H1 (cell line): ENCODE results near the gene PTPMT1. TPM values are rescaled to one million over a fixed set of nuclear protein-coding genes. Genes with fewer than 3 reads are reported as not detected.

Experiments used
- CTCF ChIA-PET: fragments of 300-600 bp; sonication (Branson Sonifier 250); formaldehyde crosslinking; loops from one replicate; lab custom pipeline; 2021; ENCODE audit not compliant: partially characterized antibody; lab: Charles Lee
- POLR2A ChIA-PET: fragments of 300-600 bp; sonication (Branson Sonifier 250); formaldehyde crosslinking; loops from one replicate; lab custom pipeline; 2021; ENCODE audit warnings: inconsistent platforms; ENCODE audit not compliant: partially characterized antibody; lab: Charles Lee
- DNase-seq, 2 experiments: peaks; one replicate each; pipeline versions ENCODE4 v3.0.0 to v3.0.0-alpha.2; 2010 to 2022; ENCODE audit warnings: low spot score in 2 of 2, low read depth in 1 of 2, mixed read lengths in 1 of 2
- FAIRE-seq: peaks from 2 replicates; lab custom pipeline; 2011; peaks lifted over from hg19 to GRCh38; lab: Jason Lieb, UNC
- H2AFZ ChIP-seq: 2 replicates; pipeline ENCODE4 v1.8.1; 2012; ENCODE audit warnings: low read length, inconsistent platforms
- H2AK5ac ChIP-seq: 2 replicates; pipeline ENCODE4 v1.6.1; 2013; ENCODE audit warnings: low read depth, low read length
- H2BK120ac ChIP-seq: replicated peaks from 2 replicates; pipeline ENCODE3; 2013; ENCODE audit warnings: low read depth, low read length, inconsistent platforms
- H2BK12ac ChIP-seq: 2 replicates; pipeline ENCODE4 v1.6.1; 2013; ENCODE audit warnings: low read depth, low read length
- H2BK15ac ChIP-seq: 2 replicates; pipeline ENCODE4 v1.6.1; 2013; ENCODE audit warnings: low read length
- H2BK20ac ChIP-seq: 2 replicates; pipeline ENCODE4 v1.6.1; 2013; ENCODE audit warnings: low read length
- H2BK5ac ChIP-seq: 2 replicates; pipeline ENCODE4 v1.6.1; 2013; ENCODE audit warnings: low read depth, low read length
- H3K14ac ChIP-seq: 2 replicates; pipeline ENCODE4 v1.6.1; 2013; ENCODE audit warnings: inconsistent platforms; ENCODE audit not compliant: insufficient read length
- H3K18ac ChIP-seq: 2 replicates; pipeline ENCODE4 v1.6.1; 2013; ENCODE audit warnings: low read length; ENCODE audit errors: extremely low read depth
- H3K23ac ChIP-seq: 2 replicates; pipeline ENCODE4 v1.6.1; 2013; ENCODE audit warnings: inconsistent platforms; ENCODE audit not compliant: insufficient read length
- H3K23me2 ChIP-seq: 2 replicates; pipeline ENCODE4 v1.6.1; 2013; ENCODE audit warnings: low read depth, low read length
- H3K27ac ChIP-seq: 2 replicates; pipeline ENCODE4 v1.6.1; 2011; ENCODE audit warnings: low read depth, low read length, inconsistent platforms
- H3K27me3 ChIP-seq, 4 experiments: replicated peaks in 1 of 4; 1 replicate in 1 of 4; 2 replicates in 3 of 4; pipeline versions ENCODE4 v1.6.1 to v1.8.1; 2011 to 2013; ENCODE audit warnings: low read length in 3 of 4, mild to moderate bottlenecking in 3 of 4, inconsistent platforms in 2 of 4, mixed read lengths in 2 of 4, moderate library complexity in 1 of 4; ENCODE audit not compliant: control insufficient read depth in 3 of 4, insufficient read depth in 3 of 4; ENCODE audit errors: extremely low read depth in 1 of 4
- H3K36me3 ChIP-seq, 4 experiments: 2 replicates each; pipeline versions ENCODE4 v1.6.1 to v1.8.1; 2011 to 2013; ENCODE audit warnings: mild to moderate bottlenecking in 4 of 4, low read length in 3 of 4, moderate library complexity in 2 of 4, control low read depth in 1 of 4, inconsistent platforms in 1 of 4; ENCODE audit not compliant: insufficient read depth in 4 of 4, control insufficient read depth in 2 of 4
- H3K4ac ChIP-seq: replicated peaks from 2 replicates; pipeline ENCODE3; 2013; ENCODE audit warnings: low read length, low read depth, mixed read lengths, inconsistent platforms; ENCODE audit not compliant: insufficient read length
- H3K4me1 ChIP-seq, 4 experiments: replicated peaks in 1 of 4; 1 replicate in 1 of 4; 2 replicates in 3 of 4; pipeline versions ENCODE4 v1.6.1 to v1.8.1; 2011 to 2013; ENCODE audit warnings: low read length in 3 of 4, inconsistent platforms in 2 of 4, mixed read lengths in 1 of 4; ENCODE audit not compliant: insufficient read depth in 4 of 4, control insufficient read depth in 3 of 4
- H3K4me2 ChIP-seq, 2 experiments: 2 replicates each; pipeline versions ENCODE4 v1.6.1 to v1.8.1; 2011 to 2013; ENCODE audit warnings: low read depth in 2 of 2, low read length in 2 of 2, control low read depth in 1 of 2, inconsistent platforms in 1 of 2, mild to moderate bottlenecking in 1 of 2; ENCODE audit not compliant: insufficient read depth in 1 of 2
- H3K4me3 ChIP-seq, 4 experiments: fragments of 200-600, 300-600 bp in 1 of 4; sonication (generic), shearing (Covaris generic), sonication (Bioruptor Twin) in 1 of 4; 2 replicates each; pipeline versions ENCODE4 v1.5.1 to v1.8.1; 2011 to 2016; ENCODE audit warnings: low read length in 4 of 4, low read depth in 3 of 4, control low read depth in 2 of 4, inconsistent platforms in 2 of 4, mild to moderate bottlenecking in 2 of 4, mixed read lengths in 1 of 4, moderate library complexity in 1 of 4; ENCODE audit not compliant: insufficient read depth in 2 of 4; ENCODE audit errors: extremely low read depth in 1 of 4
- H3K56ac ChIP-seq: replicated peaks from 2 replicates; pipeline ENCODE3; 2013; ENCODE audit warnings: low read depth, mild to moderate bottlenecking, mixed read lengths, low read length, inconsistent platforms; ENCODE audit not compliant: insufficient read length
- H3K79me1 ChIP-seq: 2 replicates; pipeline ENCODE4 v1.6.1; 2013; ENCODE audit warnings: low read depth, low read length, control low read depth
- H3K79me2 ChIP-seq, 2 experiments: 2 replicates each; pipeline versions ENCODE4 v1.6.1 to v1.8.1; 2012 to 2013; ENCODE audit warnings: low read length in 2 of 2, mild to moderate bottlenecking in 2 of 2, inconsistent platforms in 1 of 2; ENCODE audit not compliant: insufficient read depth in 2 of 2, control insufficient read depth in 1 of 2
- H3K9ac ChIP-seq, 4 experiments: replicated peaks in 1 of 4; 1 replicate in 1 of 4; 2 replicates in 3 of 4; pipeline versions ENCODE4 v1.6.1 to v1.8.1; 2011 to 2013; ENCODE audit warnings: low read depth in 3 of 4, low read length in 3 of 4, control low read depth in 2 of 4, mild to moderate bottlenecking in 2 of 4, moderate library complexity in 2 of 4, inconsistent platforms in 1 of 4; ENCODE audit errors: extremely low read depth in 1 of 4
- H3K9me3 ChIP-seq, 2 experiments: 2 replicates each; pipeline versions ENCODE4 v1.6.1 to v1.8.1; 2012 to 2013; ENCODE audit warnings: mild to moderate bottlenecking in 2 of 2, moderate library complexity in 2 of 2, control low read depth in 1 of 2, inconsistent platforms in 1 of 2, low read depth in 1 of 2, low read length in 1 of 2, mixed read lengths in 1 of 2; ENCODE audit not compliant: insufficient read depth in 2 of 2
- H4K20me1 ChIP-seq, 2 experiments: replicated peaks in 1 of 2; 2 replicates each; pipeline versions ENCODE3 to v1.8.1; 2011 to 2013; ENCODE audit warnings: inconsistent platforms in 2 of 2, low read length in 2 of 2, mild to moderate bottlenecking in 1 of 2; ENCODE audit not compliant: insufficient read depth in 2 of 2, control insufficient read depth in 1 of 2
- H4K5ac ChIP-seq: 2 replicates; pipeline ENCODE4 v1.6.1; 2013; ENCODE audit warnings: low read length, low read depth, mixed read lengths, inconsistent platforms; ENCODE audit not compliant: insufficient read length
- H4K8ac ChIP-seq: 2 replicates; pipeline ENCODE4 v1.8.0; 2013; ENCODE audit warnings: mild to moderate bottlenecking, moderate library complexity, low read length, inconsistent platforms; ENCODE audit not compliant: insufficient read depth; ENCODE audit errors: extremely low read depth
- H4K91ac ChIP-seq: replicated peaks from 2 replicates; pipeline ENCODE3; 2013; ENCODE audit warnings: low read length, mixed read lengths, inconsistent platforms; ENCODE audit not compliant: insufficient read length
- EZH2 ChIP-seq: fragments of 200-600 bp; sonication (generic); IDR thresholded peaks from 2 replicates; pipeline ENCODE4 v1.7.1; 2012; ENCODE audit warnings: low read depth, mild to moderate bottlenecking, moderate library complexity, low read length, inconsistent platforms; ENCODE audit not compliant: severe bottlenecking
- KDM1A ChIP-seq: fragments of 200-600, 300-600 bp; sonication (generic); IDR thresholded peaks from 2 replicates; pipeline ENCODE4 v1.7.1; 2016; ENCODE audit warnings: mild to moderate bottlenecking, low read length, borderline replicate concordance
- RBBP5 ChIP-seq: IDR thresholded peaks from 2 replicates; pipeline ENCODE4 v1.7.1; 2012; ENCODE audit warnings: low read depth, mild to moderate bottlenecking, inconsistent platforms, low read length, moderate library complexity, borderline replicate concordance
- SIX5 ChIP-seq: IDR thresholded peaks from 2 replicates; pipeline ENCODE4 v1.6.1; 2011; ENCODE audit warnings: mild to moderate bottlenecking, low read depth, low read length
- WGBS, 2 experiments: shearing (Covaris generic) in 1 of 2; methylation state at CpG; one replicate each; pipeline versions ENCODE4 v1.1.6 to v1.1.7; 2013 to 2015; ENCODE audit warnings: low lambda C conversion rate in 2 of 2, mixed read lengths in 2 of 2, inconsistent platforms in 1 of 2, low coverage in 1 of 2, missing lambda C conversion rate in 1 of 2; ENCODE audit not compliant: insufficient replicate concordance in 2 of 2, insufficient coverage in 1 of 2, insufficient read length in 1 of 2; ENCODE audit errors: extremely low coverage in 1 of 2, missing lambda C conversion rate in 1 of 2; 5-methylcytosine and 5-hydroxymethylcytosine counted together
- polyA plus RNA-seq, 7 experiments: library from polyadenylated mRNA; depleted of rRNA in 3 of 7; stranded (reverse) in 5 of 7; unstranded in 2 of 7; fragments of >200 nt in 5 of 7; fragments of 200-250 nt in 2 of 7; gene quantifications; 1 replicate in 5 of 7; 2 replicates in 1 of 7; 4 replicates in 1 of 7; pipeline versions ENCODE4 v1.2.1 to v1.2.3, GENCODE V29; 2011 to 2013; ENCODE audit warnings: missing spikeins in 2 of 7, mixed read lengths in 2 of 7
- total RNA-seq: library from RNA; stranded (reverse); fragmentation: NEBNext Ultra II Directional; extraction: Animal tissue kit (Norgen Biotek cat#: 25700); gene quantifications from 2 replicates; pipeline ENCODE4 v1.2.1, GENCODE V29; 2021

Gene PTPMT1
- total and polyA plus RNA-seq, 2 of the 8 experiments (the other 6 are each of a cell fraction or from before 2014, with no cell fraction given): 44.8 to 105 TPM

GRCh38 chr11:47539681-47540039 is 25.7 kb upstream of the PTPMT1 start:
- CTCF ChIA-PET: interaction anchor here (0.9 to 5.3 kb wide), 5 partner anchors 8 to 77 kb away, joined by 3 to 25 read pairs (median 4); partner anchors contain the start of gene CELF1
- Histone ChIP-seq H3K27me3 (no peaks in the 10 kb centered on the region), H2BK5ac (no peak overlapping the region), H3K4me3 (no peak overlapping the region), H2BK15ac (no peak overlapping the region), H3K36me3 (peaks cover 0 to 4% (median 0%) of the 10 kb centered on the region in 4 experiments; a peak in 2 of 8 replicates), H3K4me2 (peak overlapping the region in 1 of 2 experiments; percentile 30; a peak in 1 of 4 replicates), H2BK12ac (no peak overlapping the region), H2AFZ (no peak overlapping the region), H4K8ac (no peak overlapping the region), H2BK120ac (no peak overlapping the region), H3K23me2 (no peaks in the 10 kb centered on the region), H4K5ac (no peak overlapping the region), H3K18ac (no peak overlapping the region), H3K4ac (no peak overlapping the region), H4K91ac (no peak overlapping the region), H3K23ac (no peak overlapping the region), H3K14ac (no peak overlapping the region), H2AK5ac (no peak overlapping the region), H3K79me1 (peaks cover 4% of the 10 kb centered on the region), H3K9ac (no peak overlapping the region), H3K4me1 (peaks cover 0 to 10% (median 4%) of the 10 kb centered on the region in 4 experiments; a peak in 5 of 7 replicates), H2BK20ac (no peak overlapping the region), H3K9me3 (no peaks in the 10 kb centered on the region), H4K20me1 (peaks cover 33 to 36% of the 10 kb centered on the region in 2 experiments), H3K56ac (no peak overlapping the region), H3K79me2 (peaks cover 59 to 99% of the 10 kb centered on the region in 2 experiments), H3K27ac (no peak overlapping the region)
- 80% methylated on average over 2 of the region's 2 CpGs; no CpG with 5 or more reads in 1 of the 2 experiments for WGBS, 2 experiments
- FAIRE-seq: no peak
- POLR2A ChIA-PET: interaction anchor here (0.6 to 8.8 kb wide), 7 partner anchors 8 to 38 kb away, joined by 3 to 65 read pairs (median 3); partner anchors contain the start of genes CELF1, KBTBD4, NDUFS3 and PTPMT1
- TF ChIP-seq RBBP5: no peak
- no peak for TF ChIP-seq EZH2
- TF ChIP-seq SIX5: no peak
- TF ChIP-seq KDM1A: no peak
- DNase-seq: no peak
